ENCODE data around the gene ZC3H11A. TPM values are rescaled to one million over a fixed set of nuclear protein-coding genes. Genes with fewer than 3 reads are reported as not detected.

The ZC3H11A gene
- total and polyA plus RNA-seq, 2 experiments from 2014 or later = 28.2 to 97.3 TPM

DNA sequence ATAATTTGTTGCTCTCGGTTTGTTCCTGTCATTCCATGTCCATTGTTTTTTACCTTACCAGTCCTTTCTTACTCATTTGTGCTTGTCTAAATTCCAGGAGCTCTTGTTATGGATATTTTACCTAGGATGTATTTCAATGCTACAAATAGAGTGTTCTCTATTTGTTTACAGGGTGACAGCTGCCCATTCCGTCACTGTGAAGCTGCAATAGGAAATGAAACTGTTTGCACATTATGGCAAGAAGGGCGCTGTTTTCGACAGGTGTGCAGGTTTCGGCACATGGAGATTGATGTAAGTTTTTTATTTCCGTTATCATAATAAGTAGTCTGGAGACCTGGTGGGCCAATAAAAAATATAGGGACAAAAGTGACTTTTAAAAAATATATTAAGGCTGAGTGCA is 23.0 kb downstream of the ZC3H11A start (continued):
- TF ChIP-seq, protein P1, sequence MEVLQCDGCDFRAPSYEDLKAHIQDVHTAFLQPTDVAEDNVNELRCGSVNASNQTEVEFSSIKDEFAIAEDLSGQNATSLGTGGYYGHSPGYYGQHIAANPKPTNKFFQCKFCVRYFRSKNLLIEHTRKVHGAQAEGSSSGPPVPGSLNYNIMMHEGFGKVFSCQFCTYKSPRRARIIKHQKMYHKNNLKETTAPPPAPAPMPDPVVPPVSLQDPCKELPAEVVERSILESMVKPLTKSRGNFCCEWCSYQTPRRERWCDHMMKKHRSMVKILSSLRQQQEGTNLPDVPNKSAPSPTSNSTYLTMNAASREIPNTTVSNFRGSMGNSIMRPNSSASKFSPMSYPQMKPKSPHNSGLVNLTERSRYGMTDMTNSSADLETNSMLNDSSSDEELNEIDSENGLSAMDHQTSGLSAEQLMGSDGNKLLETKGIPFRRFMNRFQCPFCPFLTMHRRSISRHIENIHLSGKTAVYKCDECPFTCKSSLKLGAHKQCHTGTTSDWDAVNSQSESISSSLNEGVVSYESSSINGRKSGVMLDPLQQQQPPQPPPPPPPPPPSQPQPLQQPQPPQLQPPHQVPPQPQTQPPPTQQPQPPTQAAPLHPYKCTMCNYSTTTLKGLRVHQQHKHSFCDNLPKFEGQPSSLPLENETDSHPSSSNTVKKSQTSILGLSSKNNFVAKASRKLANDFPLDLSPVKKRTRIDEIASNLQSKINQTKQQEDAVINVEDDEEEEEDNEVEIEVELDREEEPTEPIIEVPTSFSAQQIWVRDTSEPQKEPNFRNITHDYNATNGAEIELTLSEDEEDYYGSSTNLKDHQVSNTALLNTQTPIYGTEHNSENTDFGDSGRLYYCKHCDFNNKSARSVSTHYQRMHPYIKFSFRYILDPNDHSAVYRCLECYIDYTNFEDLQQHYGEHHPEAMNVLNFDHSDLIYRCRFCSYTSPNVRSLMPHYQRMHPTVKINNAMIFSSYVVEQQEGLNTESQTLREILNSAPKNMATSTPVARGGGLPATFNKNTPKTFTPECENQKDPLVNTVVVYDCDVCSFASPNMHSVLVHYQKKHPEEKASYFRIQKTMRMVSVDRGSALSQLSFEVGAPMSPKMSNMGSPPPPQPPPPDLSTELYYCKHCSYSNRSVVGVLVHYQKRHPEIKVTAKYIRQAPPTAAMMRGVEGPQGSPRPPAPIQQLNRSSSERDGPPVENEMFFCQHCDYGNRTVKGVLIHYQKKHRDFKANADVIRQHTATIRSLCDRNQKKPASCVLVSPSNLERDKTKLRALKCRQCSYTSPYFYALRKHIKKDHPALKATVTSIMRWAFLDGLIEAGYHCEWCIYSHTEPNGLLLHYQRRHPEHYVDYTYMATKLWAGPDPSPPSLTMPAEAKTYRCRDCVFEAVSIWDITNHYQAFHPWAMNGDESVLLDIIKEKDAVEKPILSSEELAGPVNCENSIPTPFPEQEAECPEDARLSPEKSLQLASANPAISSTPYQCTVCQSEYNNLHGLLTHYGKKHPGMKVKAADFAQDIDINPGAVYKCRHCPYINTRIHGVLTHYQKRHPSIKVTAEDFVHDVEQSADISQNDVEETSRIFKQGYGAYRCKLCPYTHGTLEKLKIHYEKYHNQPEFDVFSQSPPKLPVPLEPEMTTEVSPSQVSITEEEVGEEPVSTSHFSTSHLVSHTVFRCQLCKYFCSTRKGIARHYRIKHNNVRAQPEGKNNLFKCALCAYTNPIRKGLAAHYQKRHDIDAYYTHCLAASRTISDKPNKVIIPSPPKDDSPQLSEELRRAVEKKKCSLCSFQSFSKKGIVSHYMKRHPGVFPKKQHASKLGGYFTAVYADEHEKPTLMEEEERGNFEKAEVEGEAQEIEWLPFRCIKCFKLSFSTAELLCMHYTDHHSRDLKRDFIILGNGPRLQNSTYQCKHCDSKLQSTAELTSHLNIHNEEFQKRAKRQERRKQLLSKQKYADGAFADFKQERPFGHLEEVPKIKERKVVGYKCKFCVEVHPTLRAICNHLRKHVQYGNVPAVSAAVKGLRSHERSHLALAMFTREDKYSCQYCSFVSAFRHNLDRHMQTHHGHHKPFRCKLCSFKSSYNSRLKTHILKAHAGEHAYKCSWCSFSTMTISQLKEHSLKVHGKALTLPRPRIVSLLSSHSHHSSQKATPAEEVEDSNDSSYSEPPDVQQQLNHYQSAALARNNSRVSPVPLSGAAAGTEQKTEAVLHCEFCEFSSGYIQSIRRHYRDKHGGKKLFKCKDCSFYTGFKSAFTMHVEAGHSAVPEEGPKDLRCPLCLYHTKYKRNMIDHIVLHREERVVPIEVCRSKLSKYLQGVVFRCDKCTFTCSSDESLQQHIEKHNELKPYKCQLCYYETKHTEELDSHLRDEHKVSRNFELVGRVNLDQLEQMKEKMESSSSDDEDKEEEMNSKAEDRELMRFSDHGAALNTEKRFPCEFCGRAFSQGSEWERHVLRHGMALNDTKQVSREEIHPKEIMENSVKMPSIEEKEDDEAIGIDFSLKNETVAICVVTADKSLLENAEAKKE (CRISPR knock-in tag; IDR thresholded peaks at IDR 0.05) = no peak
- TF ChIP-seq STAT1 (IDR thresholded peaks at IDR 0.05; ENCODE audit: unreplicated experiment) (no peak), POLR2AphosphoS5 (IDR thresholded peaks at IDR 0.05; ENCODE audit: low read depth) (no peak), NANOG (IDR thresholded peaks at IDR 0.05; ENCODE audit: borderline replicate concordance) (no peak), EZH2phosphoT487 (IDR thresholded peaks at IDR 0.05; ENCODE audit: unreplicated experiment) (no peak)

DNA sequence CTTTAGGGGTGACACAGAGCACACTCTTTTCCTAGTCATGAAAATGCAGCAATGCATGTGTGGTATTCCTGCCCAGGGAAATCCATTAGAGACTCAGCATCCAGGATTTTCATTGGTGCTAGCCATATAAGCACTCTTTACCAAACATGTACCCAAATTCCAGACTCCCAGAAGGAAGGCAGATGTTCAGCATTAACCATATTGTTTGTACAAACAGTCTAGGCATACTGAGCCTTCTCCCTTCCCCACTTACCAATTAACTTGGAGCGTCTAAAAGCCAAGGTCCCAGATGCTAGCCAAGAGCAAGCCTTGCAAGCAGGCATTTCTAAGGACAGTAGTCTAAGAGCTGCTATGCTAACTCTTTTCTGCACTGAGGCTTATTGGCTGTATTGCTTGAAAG is 27.9 kb downstream of the ZC3H11A start:
- DNase-seq (ENCODE audit: low spot score) = no peak
- Histone ChIP-seq H3K27ac (ENCODE audit: low read depth) (no peak overlapping the region), H3K9me2 (ENCODE audit: insufficient read depth) (no peaks in the 10 kb centered on the region), H3K4me3 (no peak overlapping the region), H2AFZ (no peak overlapping the region), H4K20me1 (replicated peaks; ENCODE audit: insufficient read depth) (peaks cover 28% of the 10 kb centered on the region), H3K36me3 (ENCODE audit: insufficient read depth) (peaks cover 36% of the 10 kb centered on the region), H3F3A (replicated peaks; ENCODE audit: low read depth) (no peaks in the 10 kb centered on the region), H3K4me2 (no peak overlapping the region), H3K79me2 (replicated peaks; ENCODE audit: insufficient read depth) (peaks cover 61% of the 10 kb centered on the region), H3K27me3 (ENCODE audit: insufficient read depth) (no peaks in the 10 kb centered on the region), H3K4me1 (ENCODE audit: insufficient read depth) (no peaks in the 10 kb centered on the region)
- H3K27me3 Mint-ChIP-seq (ENCODE audit: insufficient read depth, low read depth, poor library complexity) = peaks cover 6% of the 10 kb centered on the region
- no peak overlapping the region for H3K4me3 Mint-ChIP-seq
- H3K4me1 Mint-ChIP-seq = no peaks in the 10 kb centered on the region
- no peak overlapping the region for H3K27ac Mint-ChIP-seq
- H3K9me3 Mint-ChIP-seq = no peaks in the 10 kb centered on the region
- no peak for ATAC-seq
- H3K36me3 Mint-ChIP-seq (ENCODE audit: low read depth) = peaks cover 83% of the 10 kb centered on the region
- TF ChIP-seq REST (IDR thresholded peaks at IDR 0.05; ENCODE audit: unreplicated experiment) (no peak), CREB1 (CRISPR knock-in tag; IDR thresholded peaks at IDR 0.05; ENCODE audit: low read depth) (no peak), ZNF331 (CRISPR knock-in tag; IDR thresholded peaks at IDR 0.05; ENCODE audit: low read depth) (no peak)
